ENCODE data around the gene KLHL8.
"Not testable (repeated sequence)": the region's sequence is repeated elsewhere in the genome, so short reads cannot be mapped to it uniquely, and the experiment has no call there.

Gene KLHL8

DNA sequence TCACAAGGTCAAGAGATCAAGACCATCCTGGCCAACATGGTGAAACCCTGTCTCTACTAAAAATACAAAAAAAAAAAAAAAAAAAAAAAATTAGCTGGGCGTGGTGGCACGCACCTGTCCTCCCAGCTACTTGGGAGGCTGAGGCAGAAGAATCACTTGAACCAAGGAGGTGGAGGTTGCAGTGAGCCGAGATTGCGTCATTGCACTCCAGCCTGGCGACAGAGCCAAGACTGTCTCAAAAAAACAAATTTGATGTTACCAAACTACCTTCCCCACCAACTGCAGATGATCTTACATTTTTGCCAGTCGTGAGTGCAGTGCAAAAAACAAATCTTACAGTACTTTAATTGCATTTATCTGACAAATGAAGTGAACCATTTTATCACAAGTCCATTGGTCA lies 74.5 kb downstream of the KLHL8 start:
- not testable (repeated sequence) for H3K27me3 ChIP-seq (ENCODE audit: low read depth); H3K9me3 ChIP-seq; DNase-seq (ENCODE audit: low spot score in 2 of 2); H3K4me1 ChIP-seq; H3K4me3 ChIP-seq; H3K36me3 ChIP-seq (replicated peaks)
- in situ Hi-C loops (cut with MboI; ENCODE audit: low sequenced_read_pairs): loop anchor here (10.0 to 25.0 kb wide), 2 partner anchors 89 to 691 kb away; partner anchors contain the start of gene MEPE

DNA sequence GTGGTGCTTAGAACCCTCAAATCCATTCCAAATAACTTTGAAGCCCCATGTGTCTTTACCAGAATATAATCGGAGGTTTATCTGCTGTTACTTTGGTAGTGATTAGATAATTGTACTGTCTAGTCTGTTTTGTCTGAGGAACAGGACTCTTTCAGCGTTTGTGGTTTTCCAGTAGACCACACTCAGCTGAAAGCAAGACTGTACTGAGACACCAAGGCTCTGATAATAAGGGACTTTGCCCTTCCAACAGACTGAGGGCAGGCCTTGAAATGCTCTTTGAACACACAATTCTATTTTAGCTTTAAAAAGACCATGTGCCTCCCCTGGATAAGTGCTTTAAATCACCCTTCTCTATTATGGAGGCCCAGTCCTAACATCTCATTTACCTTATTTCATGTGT lies 76.1 kb downstream of the KLHL8 start:
- H3K36me3 ChIP-seq (replicated peaks): no peaks in the 10 kb centered on the region; the same call in none of the 2 replicates
- no peaks in the 10 kb centered on the region for H3K9me3 ChIP-seq
- H3K27me3 ChIP-seq (ENCODE audit: low read depth): no peaks in the 10 kb centered on the region
- no peak overlapping the region for H3K4me3 ChIP-seq
- in situ Hi-C loops (cut with MboI; ENCODE audit: low sequenced_read_pairs): loop anchor here (10.0 to 25.0 kb wide), 2 partner anchors 90 to 693 kb away; partner anchors contain the start of gene MEPE
- H3K4me1 ChIP-seq: no peaks in the 10 kb centered on the region
- DNase-seq (ENCODE audit: low spot score in 2 of 2): no peak

DNA sequence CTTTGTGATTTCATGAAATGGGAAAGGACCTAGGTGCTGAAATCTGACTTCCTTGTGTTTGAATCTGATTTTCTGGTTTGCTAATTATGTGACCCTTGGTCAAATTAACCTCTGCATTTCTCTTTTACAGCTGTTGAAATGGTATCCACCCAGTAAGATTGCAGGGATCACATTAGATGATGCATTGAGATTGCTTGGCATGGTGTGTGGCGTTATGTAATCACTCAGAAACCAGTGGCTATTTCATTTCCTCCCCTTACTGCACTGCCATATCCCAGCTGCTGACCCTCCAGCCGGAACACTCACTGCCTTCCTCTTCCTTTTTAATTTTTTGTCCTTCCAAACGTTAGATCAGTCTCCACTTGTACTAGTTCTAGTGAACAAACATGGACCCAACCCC lies 79.0 kb downstream of the KLHL8 start:
- Histone ChIP-seq H3K27me3 (ENCODE audit: low read depth) (no peaks in the 10 kb centered on the region), H3K9me3 (no peaks in the 10 kb centered on the region), H3K4me3 (no peak overlapping the region), H3K4me1 (no peaks in the 10 kb centered on the region), H3K36me3 (replicated peaks) (peaks cover 3% of the 10 kb centered on the region)
- no peak for DNase-seq (ENCODE audit: low spot score in 2 of 2)
- in situ Hi-C loops (cut with MboI; ENCODE audit: low sequenced_read_pairs): loop anchor here (10.0 to 25.0 kb wide), 2 partner anchors 93 to 696 kb away; partner anchors contain the start of gene MEPE

DNA sequence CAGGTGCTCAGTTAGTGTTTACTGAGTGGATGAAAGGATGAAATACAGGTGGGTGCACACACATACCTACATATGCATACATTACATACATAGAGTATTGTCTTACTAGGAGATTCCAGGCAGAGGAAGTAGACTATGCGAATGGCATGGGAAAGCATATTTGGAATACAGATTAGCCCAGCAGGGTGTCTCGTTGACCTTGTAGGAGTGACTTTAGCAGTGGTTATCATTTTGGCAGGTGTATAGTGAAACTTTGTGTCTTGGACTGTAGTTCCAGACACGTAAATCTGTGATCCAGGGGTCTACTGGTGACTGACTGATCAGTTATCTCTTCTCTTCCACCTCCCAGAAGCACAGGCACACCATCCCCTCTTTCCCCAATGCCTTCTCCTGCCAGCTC lies 86.3 kb downstream of the KLHL8 start:
- H3K4me1 ChIP-seq: peaks cover 12% of the 10 kb centered on the region
- DNase-seq (ENCODE audit: low spot score in 2 of 2): no peak
- H3K4me3 ChIP-seq: no peak overlapping the region
- no peaks in the 10 kb centered on the region for H3K9me3 ChIP-seq
- H3K27me3 ChIP-seq (ENCODE audit: low read depth): no peaks in the 10 kb centered on the region
- H3K36me3 ChIP-seq (replicated peaks): peaks cover 19% of the 10 kb centered on the region
- in situ Hi-C loops (cut with MboI; ENCODE audit: low sequenced_read_pairs): loop anchor here (25.0 kb wide), 1 partner anchor 703 kb away; the partner anchor contains the start of gene MEPE

DNA sequence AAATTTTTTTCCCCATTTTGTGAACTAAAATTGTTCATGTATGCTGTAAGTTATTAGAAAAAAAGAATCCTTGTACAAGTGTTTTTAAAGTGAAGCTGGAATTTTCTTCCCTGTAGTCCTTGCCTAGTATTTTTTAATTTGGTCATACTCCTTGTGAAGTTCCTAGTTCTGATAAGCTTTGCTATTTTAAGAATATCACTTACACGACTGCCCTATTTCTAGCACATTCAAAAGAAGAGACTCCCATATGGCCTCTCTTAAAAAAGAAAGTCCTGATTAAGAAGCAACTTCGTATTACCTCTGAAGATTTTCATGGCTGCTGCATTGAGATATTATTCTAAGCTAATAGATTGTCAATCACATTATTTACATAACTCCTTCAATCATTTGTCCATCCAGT lies 87.2 kb downstream of the KLHL8 start:
- peaks cover 12% of the 10 kb centered on the region for H3K4me1 ChIP-seq
- in situ Hi-C loops (cut with MboI; ENCODE audit: low sequenced_read_pairs): loop anchor here (25.0 kb wide), 1 partner anchor 704 kb away; the partner anchor contains the start of gene MEPE
- H3K36me3 ChIP-seq (replicated peaks): peaks cover 19% of the 10 kb centered on the region
- no peak overlapping the region for H3K4me3 ChIP-seq
- H3K27me3 ChIP-seq (ENCODE audit: low read depth): no peaks in the 10 kb centered on the region
- no peak for DNase-seq (ENCODE audit: low spot score in 2 of 2)
- no peaks in the 10 kb centered on the region for H3K9me3 ChIP-seq

DNA sequence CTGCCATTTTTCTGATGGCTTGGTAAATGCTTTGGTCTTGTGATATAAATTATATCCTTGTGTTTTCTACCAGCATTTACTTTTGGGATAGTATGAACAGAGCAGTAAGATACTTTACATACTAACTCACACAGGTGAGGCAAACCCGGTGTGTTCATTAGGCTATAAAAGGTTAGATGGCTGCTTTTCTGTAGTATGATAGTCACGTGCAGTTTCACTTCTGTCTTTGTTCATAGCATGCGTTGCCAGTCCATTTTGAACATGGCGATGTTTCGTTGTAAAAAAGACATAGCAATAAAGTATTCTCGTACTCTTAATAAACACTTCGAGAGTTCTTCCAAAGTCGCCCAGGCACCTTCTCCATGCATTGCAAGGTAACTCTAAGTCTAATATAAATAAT lies 88.4 kb downstream of the KLHL8 start:
- H3K27me3 ChIP-seq (ENCODE audit: low read depth): no peaks in the 10 kb centered on the region
- in situ Hi-C loops (cut with MboI; ENCODE audit: low sequenced_read_pairs): loop anchor here (25.0 kb wide), 1 partner anchor 705 kb away; the partner anchor contains the start of gene MEPE
- H3K4me3 ChIP-seq: no peak overlapping the region
- H3K36me3 ChIP-seq (replicated peaks): peaks cover 25% of the 10 kb centered on the region
- no peaks in the 10 kb centered on the region for H3K9me3 ChIP-seq
- H3K4me1 ChIP-seq: peaks cover 12% of the 10 kb centered on the region
- DNase-seq (ENCODE audit: low spot score in 2 of 2): no peak

DNA sequence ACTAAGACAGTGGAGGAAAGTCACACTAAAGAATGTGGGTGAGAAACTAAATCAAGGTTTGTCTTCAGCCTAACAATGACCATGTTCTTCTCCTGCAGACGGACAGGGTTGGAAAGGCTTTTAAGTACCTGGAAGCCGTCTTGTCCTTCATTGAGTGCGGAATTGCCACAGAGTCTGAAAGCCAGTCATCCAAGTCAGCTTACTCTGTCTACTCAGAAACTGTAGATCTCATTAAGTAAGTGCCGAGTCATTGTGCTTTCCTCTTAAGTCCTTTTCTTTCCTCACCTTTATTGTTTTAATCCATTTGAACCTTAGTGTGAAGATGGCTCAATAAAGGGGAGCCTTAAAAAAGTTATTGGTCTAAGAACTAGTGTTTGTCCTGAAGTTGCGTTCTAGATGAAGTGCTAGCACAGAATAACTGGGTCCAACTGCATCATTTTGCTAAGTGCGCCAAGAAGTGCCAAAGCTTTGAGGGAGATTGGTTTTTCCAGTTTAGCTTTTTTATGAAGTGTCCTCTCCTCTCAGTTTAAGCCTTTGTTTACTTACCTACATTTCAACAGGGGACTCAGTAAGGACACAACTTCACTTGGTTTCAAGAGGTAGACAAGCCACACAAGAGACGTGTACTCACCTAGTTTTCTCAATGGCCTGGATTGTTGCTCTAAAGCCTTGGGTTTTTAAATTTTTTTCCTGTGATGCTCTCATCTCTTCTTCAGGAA lies 89.3 kb downstream of the KLHL8 start:
- H3K36me3 ChIP-seq (replicated peaks): peaks cover 30% of the 10 kb centered on the region
- DNase-seq (ENCODE audit: low spot score in 2 of 2): no peak
- in situ Hi-C loops (cut with MboI; ENCODE audit: low sequenced_read_pairs): loop anchor here (25.0 kb wide), 1 partner anchor 706 kb away; the partner anchor contains the start of gene MEPE
- H3K27me3 ChIP-seq (ENCODE audit: low read depth): no peaks in the 10 kb centered on the region
- no peaks in the 10 kb centered on the region for H3K9me3 ChIP-seq
- H3K4me3 ChIP-seq: no peak overlapping the region
- H3K4me1 ChIP-seq: peaks cover 12% of the 10 kb centered on the region

DNA sequence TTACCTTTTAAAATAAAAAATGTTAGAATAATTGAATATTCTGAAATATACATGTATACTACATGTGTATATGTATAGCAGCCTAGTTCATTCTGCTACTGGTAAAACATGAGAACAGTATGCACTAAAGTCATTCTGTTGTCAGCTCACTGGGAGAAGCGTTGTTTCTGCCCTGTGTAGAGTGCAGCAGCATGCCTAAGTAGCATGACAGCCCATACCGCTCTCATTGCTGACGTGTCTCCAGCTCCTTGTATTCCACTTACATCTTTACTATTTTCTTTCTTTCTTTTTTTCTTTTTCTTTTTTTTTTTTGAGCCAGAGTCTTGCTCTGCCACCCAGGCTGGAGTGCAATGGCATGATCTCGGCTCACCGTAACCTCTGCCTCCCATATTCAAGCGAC lies 90.7 kb downstream of the KLHL8 start:
- no peak overlapping the region for H3K4me3 ChIP-seq
- H3K4me1 ChIP-seq: peaks cover 12% of the 10 kb centered on the region
- in situ Hi-C loops (cut with MboI; ENCODE audit: low sequenced_read_pairs): loop anchor here (25.0 kb wide), 1 partner anchor 708 kb away; the partner anchor contains the start of gene MEPE
- H3K9me3 ChIP-seq: no peaks in the 10 kb centered on the region
- no peak for DNase-seq (ENCODE audit: low spot score in 2 of 2)
- H3K27me3 ChIP-seq (ENCODE audit: low read depth): no peaks in the 10 kb centered on the region
- H3K36me3 ChIP-seq (replicated peaks): peaks cover 38% of the 10 kb centered on the region

DNA sequence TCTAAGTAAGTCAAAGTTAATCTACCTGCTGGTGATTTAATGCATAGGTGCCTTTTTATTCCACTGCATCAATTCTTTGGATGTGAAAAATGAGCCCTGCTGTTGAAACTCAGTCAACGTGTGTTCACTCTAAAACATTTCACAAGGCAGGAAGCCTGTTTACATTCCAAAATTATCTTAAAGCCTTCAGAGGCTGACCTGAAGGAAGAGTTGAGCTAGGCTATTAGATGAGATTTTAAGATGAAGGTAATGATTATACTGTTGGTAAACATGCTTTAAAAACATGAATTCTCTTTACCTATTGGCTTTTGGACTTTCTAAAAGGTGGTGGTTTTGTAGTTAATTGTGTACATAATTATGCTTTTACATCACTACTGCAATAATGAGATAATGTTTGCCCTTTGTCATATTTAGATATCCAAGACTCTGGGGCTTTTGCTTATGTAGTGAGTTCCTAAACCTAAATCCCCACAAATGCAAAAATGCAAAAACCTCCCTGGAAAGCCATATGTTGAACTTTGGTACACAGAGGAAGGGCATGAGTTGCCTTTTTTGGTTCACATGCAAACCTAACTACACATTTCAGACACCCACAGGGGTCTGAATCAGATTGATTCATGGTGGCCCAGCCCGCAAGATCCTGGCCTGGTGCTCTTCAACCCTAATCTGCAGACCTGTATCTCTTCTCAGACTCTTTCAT lies 92.3 kb downstream of the KLHL8 start:
- H3K4me3 ChIP-seq: no peak overlapping the region
- in situ Hi-C loops (cut with MboI; ENCODE audit: low sequenced_read_pairs): loop anchor here (25.0 kb wide), 1 partner anchor 709 kb away; the partner anchor contains the start of gene MEPE
- H3K4me1 ChIP-seq: peaks cover 15% of the 10 kb centered on the region
- no peaks in the 10 kb centered on the region for H3K9me3 ChIP-seq
- no peak for DNase-seq (ENCODE audit: low spot score in 2 of 2)
- H3K36me3 ChIP-seq (replicated peaks): peaks cover 35% of the 10 kb centered on the region
- H3K27me3 ChIP-seq (ENCODE audit: low read depth): no peaks in the 10 kb centered on the region

DNA sequence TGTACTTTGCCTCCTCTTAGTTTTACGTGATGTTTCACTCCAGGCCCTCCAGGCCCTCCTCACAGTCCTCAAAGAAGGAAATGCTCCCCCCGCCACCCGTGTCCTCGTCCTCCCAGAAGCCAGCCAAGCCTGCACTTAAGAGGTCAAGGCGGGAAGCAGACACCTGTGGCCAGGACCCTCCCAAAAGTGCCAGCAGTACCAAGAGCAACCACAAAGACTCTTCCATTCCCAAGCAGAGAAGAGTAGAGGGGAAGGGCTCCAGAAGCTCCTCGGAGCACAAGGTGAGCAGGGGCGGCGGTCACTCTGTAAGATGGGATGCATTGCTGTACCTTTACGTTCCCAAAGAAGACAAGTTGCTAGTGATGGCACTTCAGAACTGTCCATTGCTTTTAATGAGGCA lies 94.4 kb downstream of the KLHL8 start:
- Histone ChIP-seq H3K9me3 (no peaks in the 10 kb centered on the region), H3K27me3 (ENCODE audit: low read depth) (no peaks in the 10 kb centered on the region), H3K4me3 (no peak overlapping the region), H3K36me3 (replicated peaks) (peaks cover 21% of the 10 kb centered on the region), H3K4me1 (peaks cover 14% of the 10 kb centered on the region)
- no peak for DNase-seq (ENCODE audit: low spot score in 2 of 2)
- in situ Hi-C loops (cut with MboI; ENCODE audit: low sequenced_read_pairs): loop anchor here (25.0 kb wide), 1 partner anchor 711 kb away; the partner anchor contains the start of gene MEPE

DNA sequence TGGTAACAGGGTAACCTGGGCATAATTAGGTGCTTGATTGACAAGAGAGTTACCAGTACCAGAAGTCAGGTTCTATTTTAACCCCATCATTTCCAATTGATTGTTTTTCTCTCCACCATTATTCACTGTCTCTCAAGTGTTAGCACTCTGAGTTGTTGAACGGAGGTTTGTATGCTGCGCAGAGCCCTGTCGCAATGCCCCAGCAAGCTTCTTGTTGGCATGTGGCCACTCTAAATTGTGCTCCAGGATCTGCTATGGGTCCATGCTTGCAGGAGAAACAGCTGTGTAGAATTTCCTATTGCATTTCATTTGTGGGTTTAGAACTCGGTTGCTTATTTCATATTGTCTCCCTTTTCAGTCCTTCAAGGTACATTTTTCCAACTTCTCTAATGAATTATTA lies 98.2 kb downstream of the KLHL8 start:
- in situ Hi-C loops (cut with MboI; ENCODE audit: low sequenced_read_pairs): no loop called here
- H3K4me3 ChIP-seq: no peak overlapping the region
- H3K4me1 ChIP-seq: peaks cover 5% of the 10 kb centered on the region; the same call in 1 of the 2 replicates
- H3K27me3 ChIP-seq (ENCODE audit: low read depth): no peaks in the 10 kb centered on the region
- peaks cover 21% of the 10 kb centered on the region for H3K36me3 ChIP-seq (replicated peaks)
- DNase-seq (ENCODE audit: low spot score in 2 of 2): no peak
- H3K9me3 ChIP-seq: no peaks in the 10 kb centered on the region

DNA sequence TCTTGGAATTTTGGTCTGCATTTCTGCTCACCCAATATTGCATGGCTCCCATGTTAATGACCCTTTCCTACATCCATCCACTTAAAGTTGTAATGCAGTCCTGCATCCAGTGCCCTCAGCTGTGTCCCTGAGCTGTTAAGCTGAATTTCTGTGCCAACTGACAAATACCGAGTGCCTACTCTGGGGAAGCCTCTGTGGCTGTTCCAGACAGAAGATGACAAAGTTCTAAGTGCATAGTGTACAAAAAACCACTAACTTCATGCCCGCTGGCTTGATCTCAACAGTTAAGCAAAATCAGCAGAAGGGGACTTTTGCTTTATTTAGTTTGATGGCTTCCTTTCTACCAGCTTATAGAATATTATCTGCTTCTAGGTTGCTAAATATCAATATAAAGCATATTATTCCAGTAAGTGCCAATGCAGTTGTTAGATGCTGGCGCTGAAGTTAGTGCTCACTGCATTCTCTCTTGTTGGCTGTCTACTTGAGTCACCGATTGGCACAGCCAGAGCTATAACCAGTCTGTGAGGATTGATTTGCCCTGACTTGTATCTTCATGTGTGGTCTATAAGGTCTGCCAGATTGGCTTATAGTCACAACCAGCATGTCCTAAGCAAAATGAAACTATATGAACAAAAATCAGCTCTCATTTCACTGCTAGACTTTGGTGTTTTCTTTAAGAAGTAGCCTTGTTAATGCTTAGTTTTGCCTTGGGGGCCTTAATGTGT lies 98.9 kb downstream of the KLHL8 start:
- Histone ChIP-seq H3K36me3 (replicated peaks) (peaks cover 18% of the 10 kb centered on the region), H3K9me3 (no peaks in the 10 kb centered on the region), H3K4me1 (peaks cover 5% of the 10 kb centered on the region; the same call in 1 of the 2 replicates), H3K4me3 (no peak overlapping the region), H3K27me3 (ENCODE audit: low read depth) (no peaks in the 10 kb centered on the region)
- DNase-seq (ENCODE audit: low spot score in 2 of 2): no peak
- in situ Hi-C loops (cut with MboI; ENCODE audit: low sequenced_read_pairs): no loop called here

DNA sequence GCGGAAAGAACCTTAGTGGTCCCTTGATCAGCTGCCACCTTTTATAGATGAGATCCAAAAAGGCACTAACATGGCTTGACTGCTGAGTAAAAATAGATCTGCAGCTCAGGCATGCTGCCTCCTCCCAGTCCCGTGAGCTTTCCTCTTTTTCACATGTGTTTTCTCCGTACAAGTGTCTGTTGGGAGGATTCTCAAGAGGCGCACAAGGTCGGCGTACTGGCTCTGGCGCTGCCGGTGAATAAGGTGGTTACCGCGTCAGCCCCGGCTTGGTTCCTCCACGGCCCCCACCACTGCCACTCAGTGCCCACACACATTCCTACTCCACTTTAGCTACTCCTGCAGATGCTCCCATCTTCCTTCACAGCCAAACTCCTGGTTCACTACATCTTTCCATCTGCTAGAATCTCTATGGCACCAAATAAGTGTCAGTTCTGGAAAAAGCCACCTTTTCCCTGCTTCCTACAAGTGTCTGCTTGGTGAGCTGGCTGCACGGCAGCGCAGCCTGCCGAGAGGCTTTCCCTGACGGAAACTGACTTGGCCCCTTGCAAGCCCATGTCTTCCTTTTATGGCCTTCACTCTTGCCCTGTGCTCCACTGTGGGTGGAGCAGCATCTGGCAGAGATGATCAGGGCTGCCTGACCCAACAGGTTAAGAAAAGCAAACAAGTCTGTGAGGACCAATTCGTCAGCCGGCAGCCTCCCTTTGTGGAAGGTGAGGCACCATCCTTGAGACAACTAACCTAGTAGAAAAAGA lies 99.8 kb downstream of the KLHL8 start:
- H3K4me3 ChIP-seq: no peak overlapping the region
- in situ Hi-C loops (cut with MboI; ENCODE audit: low sequenced_read_pairs): no loop called here
- peaks cover 5% of the 10 kb centered on the region; the same call in 1 of the 2 replicates for H3K4me1 ChIP-seq
- H3K9me3 ChIP-seq: no peaks in the 10 kb centered on the region
- peaks cover 22% of the 10 kb centered on the region for H3K36me3 ChIP-seq (replicated peaks)
- no peak for DNase-seq (ENCODE audit: low spot score in 2 of 2)
- H3K27me3 ChIP-seq (ENCODE audit: low read depth): no peaks in the 10 kb centered on the region

Measured in HAP-1 (cell line).